Left ventricle myocardium superior (tissue), 1 donor: ENCODE results near the gene NUF2. TPM values are rescaled to one million over a fixed set of nuclear protein-coding genes. Genes with fewer than 3 reads are reported as not detected.
"Not testable (repeated sequence)": the region's sequence is repeated elsewhere in the genome, so short reads cannot be mapped to it uniquely, and the experiment has no call there.

Experiments
- ATAC-seq: fragments of 200-7000 bp; cut with Tn5 transposase; one replicate; pipeline ENCODE4 v1.9.1; 2020; ENCODE audit warnings: mild to moderate bottlenecking, moderate library complexity
- DNase-seq: peaks from one replicate; pipeline ENCODE4 v3.0.0-alpha.2; 2020
- intact Hi-C: fragments of 100-400 bp; cut with micrococcal nuclease; formaldehyde crosslinking; loops from one replicate; pipeline ENCODE4 v1.11.0; 2022
- total RNA-seq: library from RNA; stranded (reverse); fragmentation: NEBNext Ultra II Directional; extraction: Animal tissue kit (Norgen Biotek cat#: 25700); gene quantifications from one replicate; pipeline ENCODE4 v1.2.1, GENCODE V29; 2021
- donor health status: DM: no; HTN: yes; CAD: no; lungs with severe emphysema.

NUF2 gene
- total RNA-seq, 1 donor from 2014 or later = 0.77 TPM

GRCh38 chr1:163320891-163321290 is 863 bp upstream of the NUF2 start:
- ATAC-seq = no peak
- intact Hi-C loops = no loop called here
- DNase-seq = no peak

GRCh38 chr1:163323339-163323738 is 1.6 kb downstream of the NUF2 start:
- DNase-seq, ATAC-seq, intact Hi-C loops: not testable (repeated sequence)

GRCh38 chr1:163331116-163331515 is 9.4 kb downstream of the NUF2 start:
- intact Hi-C loops = no loop called here
- DNase-seq = no peak
- ATAC-seq = no peak

- DNase-seq (no peak), ATAC-seq (no peak)
- intact Hi-C loops = no loop called here
These were observed 13.5 kb downstream of the NUF2 start for GRCh38 chr1:163335216-163335615.

- no peak for ATAC-seq
- intact Hi-C loops = no loop called here
These were observed 15.9 kb downstream of the NUF2 start for GRCh38 chr1:163337631-163338030.

GRCh38 chr1:163346326-163346870 is 24.6 kb downstream of the NUF2 start:
- intact Hi-C loops = no loop called here

More at GRCh38 chr1:163337631-163338030, 15.9 kb downstream of the NUF2 start:
- no peak for DNase-seq

GRCh38 chr1:163347106-163347505 is 25.4 kb downstream of the NUF2 start:
- intact Hi-C loops = no loop called here
- no peak for DNase-seq
- ATAC-seq = no peak

More at GRCh38 chr1:163346326-163346870, 24.6 kb downstream of the NUF2 start:
- DNase-seq = no peak
- ATAC-seq = no peak

GRCh38 chr1:163351912-163352311 is 30.2 kb downstream of the NUF2 start:
- ATAC-seq = no peak
- intact Hi-C loops = no loop called here

GRCh38 chr1:163357378-163357777 is 35.6 kb downstream of the NUF2 start:
- intact Hi-C loops = no loop called here
- no peak for DNase-seq
- ATAC-seq = no peak

More at GRCh38 chr1:163351912-163352311, 30.2 kb downstream of the NUF2 start:
- no peak for DNase-seq

- intact Hi-C loops, ATAC-seq, DNase-seq: not testable (repeated sequence)
These were observed 36.4 kb downstream of the NUF2 start for GRCh38 chr1:163358172-163358571.

GRCh38 chr1:163361123-163361934 is 39.6 kb downstream of the NUF2 start:
- ATAC-seq = no peak
- intact Hi-C loops = no loop called here
- DNase-seq = no peak

GRCh38 chr1:163365186-163365585 is 43.4 kb downstream of the NUF2 start:
- ATAC-seq (no peak), DNase-seq (no peak)
- intact Hi-C loops = no loop called here

GRCh38 chr1:163366555-163366954 is 44.8 kb downstream of the NUF2 start:
- ATAC-seq (no peak), DNase-seq (no peak)
- intact Hi-C loops = no loop called here

- DNase-seq (no peak), ATAC-seq (no peak)
- intact Hi-C loops = no loop called here
These were observed 46.0 kb downstream of the NUF2 start for GRCh38 chr1:163367721-163368120.

- ATAC-seq (no peak), DNase-seq (no peak)
- intact Hi-C loops = no loop called here
These were observed 50.8 kb downstream of the NUF2 start for GRCh38 chr1:163372576-163372975.

- intact Hi-C loops = no loop called here
- ATAC-seq = no peak
These were observed 56.8 kb downstream of the NUF2 start for GRCh38 chr1:163378554-163378953.

GRCh38 chr1:163379801-163380200 is 58.0 kb downstream of the NUF2 start:
- no peak for ATAC-seq
- intact Hi-C loops = no loop called here
- DNase-seq = no peak

More at GRCh38 chr1:163378554-163378953, 56.8 kb downstream of the NUF2 start:
- no peak for DNase-seq

GRCh38 chr1:163381487-163382184 is 59.9 kb downstream of the NUF2 start:
- ATAC-seq (no peak), DNase-seq (no peak)
- intact Hi-C loops = no loop called here

- ATAC-seq = no peak
- intact Hi-C loops = no loop called here
- no peak for DNase-seq
These were observed 60.6 kb downstream of the NUF2 start for GRCh38 chr1:163382395-163382794.

GRCh38 chr1:163387146-163387545 is 65.4 kb downstream of the NUF2 start:
- ATAC-seq (no peak), DNase-seq (no peak)
- intact Hi-C loops = no loop called here
